ENCODE results near the gene ATP10A.
A peak's percentile ranks its signal among the peaks of the same experiment; 100 is the strongest.

Gene ATP10A

DNA sequence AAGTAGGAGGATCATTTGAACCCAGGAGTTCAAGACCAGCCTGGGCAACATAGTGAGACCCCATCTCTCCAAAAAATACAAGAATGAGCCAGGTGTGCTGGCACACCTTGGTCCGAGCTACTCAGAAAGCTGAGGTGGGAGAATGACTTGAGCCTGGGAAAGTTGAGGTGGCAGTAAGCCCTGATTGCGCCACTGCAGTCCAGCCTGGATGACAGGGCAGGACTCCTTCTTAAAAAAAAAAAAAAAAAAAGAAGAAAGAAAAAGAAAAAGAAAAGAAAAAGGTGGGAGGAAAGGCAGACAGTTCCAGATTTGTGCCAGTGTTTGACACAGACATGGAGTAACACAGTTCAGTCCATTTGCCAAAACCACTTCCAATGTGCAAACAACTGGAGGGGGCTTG, 75.7 kb downstream of the ATP10A start:
- peak; percentile 38 for DNase-seq (ENCODE audit: low read depth)
- Histone ChIP-seq H3K9ac (ENCODE audit: low read length) (no peak overlapping the region), H3K36me3 (ENCODE audit: control insufficient read depth, insufficient read depth, low read length, severe bottlenecking) (no peaks in the 10 kb centered on the region), H3K4me3 (ENCODE audit: low read length) (no peak overlapping the region), H3K4me1 (ENCODE audit: control insufficient read depth, insufficient read depth, low read length) (peaks cover 69% of the 10 kb centered on the region), H3K9me3 (ENCODE audit: control insufficient read depth, low read length) (no peaks in the 10 kb centered on the region), H3K27me3 (replicated peaks; ENCODE audit: control insufficient read depth, insufficient read depth, low read length) (no peaks in the 10 kb centered on the region)

DNA sequence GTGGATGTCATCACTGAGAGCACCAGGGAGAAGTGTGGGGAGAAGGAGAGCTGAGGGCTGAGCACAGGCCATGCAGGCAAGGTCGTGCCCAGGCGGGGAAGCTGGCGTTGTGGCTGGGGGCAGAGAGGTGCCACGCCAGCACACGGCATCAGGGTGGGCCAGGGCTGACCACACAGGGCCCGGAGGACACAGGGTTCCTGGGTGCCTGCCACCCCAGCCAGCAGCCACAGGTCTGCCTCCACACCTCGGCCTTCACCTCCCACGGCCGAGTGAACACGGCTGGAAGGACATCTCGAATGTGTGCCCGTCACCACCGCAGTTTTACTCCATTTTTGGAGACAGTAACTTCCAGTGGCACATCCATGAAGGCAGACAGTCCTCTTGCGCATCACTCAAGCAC, 77.1 kb downstream of the ATP10A start:
- peaks cover 65% of the 10 kb centered on the region for H3K4me1 ChIP-seq (ENCODE audit: control insufficient read depth, insufficient read depth, low read length)
- no peak overlapping the region for H3K4me3 ChIP-seq (ENCODE audit: low read length)
- H3K36me3 ChIP-seq (ENCODE audit: control insufficient read depth, insufficient read depth, low read length, severe bottlenecking), result no peaks in the 10 kb centered on the region
- H3K27me3 ChIP-seq (replicated peaks; ENCODE audit: control insufficient read depth, insufficient read depth, low read length), result no peaks in the 10 kb centered on the region
- no peak for DNase-seq (ENCODE audit: low read depth)
- H3K9ac ChIP-seq (ENCODE audit: low read length), result peak overlapping the region; percentile 34
- H3K9me3 ChIP-seq (ENCODE audit: control insufficient read depth, low read length), result no peaks in the 10 kb centered on the region

DNA sequence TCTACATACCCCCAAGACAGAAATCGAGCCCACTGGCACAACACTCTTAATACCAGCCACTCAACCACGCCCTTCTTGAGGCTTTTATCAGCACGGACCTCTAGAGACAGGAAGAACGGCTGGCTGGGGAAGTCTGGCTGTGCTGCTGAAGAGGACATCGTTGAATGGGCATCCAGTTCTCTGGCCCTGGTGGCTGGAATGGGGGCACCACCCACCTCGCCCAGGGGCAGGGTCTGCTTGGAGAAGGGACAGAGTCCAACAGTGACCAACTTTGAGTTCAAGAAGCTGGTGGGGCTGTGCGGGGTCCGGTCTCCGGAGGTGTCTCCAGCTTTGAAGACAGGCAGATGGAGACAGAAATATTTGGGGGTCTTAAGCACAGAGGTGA, 77.5 kb downstream of the ATP10A start:
- Histone ChIP-seq H3K36me3 (ENCODE audit: control insufficient read depth, insufficient read depth, low read length, severe bottlenecking) (peaks cover 4% of the 10 kb centered on the region), H3K4me3 (ENCODE audit: low read length) (no peak overlapping the region), H3K27me3 (replicated peaks; ENCODE audit: control insufficient read depth, insufficient read depth, low read length) (no peaks in the 10 kb centered on the region), H3K4me1 (ENCODE audit: control insufficient read depth, insufficient read depth, low read length) (peaks cover 60% of the 10 kb centered on the region), H3K9me3 (ENCODE audit: control insufficient read depth, low read length) (no peaks in the 10 kb centered on the region), H3K9ac (ENCODE audit: low read length) (peak overlapping the region; percentile 34)
- DNase-seq (ENCODE audit: low read depth), result no peak

DNA sequence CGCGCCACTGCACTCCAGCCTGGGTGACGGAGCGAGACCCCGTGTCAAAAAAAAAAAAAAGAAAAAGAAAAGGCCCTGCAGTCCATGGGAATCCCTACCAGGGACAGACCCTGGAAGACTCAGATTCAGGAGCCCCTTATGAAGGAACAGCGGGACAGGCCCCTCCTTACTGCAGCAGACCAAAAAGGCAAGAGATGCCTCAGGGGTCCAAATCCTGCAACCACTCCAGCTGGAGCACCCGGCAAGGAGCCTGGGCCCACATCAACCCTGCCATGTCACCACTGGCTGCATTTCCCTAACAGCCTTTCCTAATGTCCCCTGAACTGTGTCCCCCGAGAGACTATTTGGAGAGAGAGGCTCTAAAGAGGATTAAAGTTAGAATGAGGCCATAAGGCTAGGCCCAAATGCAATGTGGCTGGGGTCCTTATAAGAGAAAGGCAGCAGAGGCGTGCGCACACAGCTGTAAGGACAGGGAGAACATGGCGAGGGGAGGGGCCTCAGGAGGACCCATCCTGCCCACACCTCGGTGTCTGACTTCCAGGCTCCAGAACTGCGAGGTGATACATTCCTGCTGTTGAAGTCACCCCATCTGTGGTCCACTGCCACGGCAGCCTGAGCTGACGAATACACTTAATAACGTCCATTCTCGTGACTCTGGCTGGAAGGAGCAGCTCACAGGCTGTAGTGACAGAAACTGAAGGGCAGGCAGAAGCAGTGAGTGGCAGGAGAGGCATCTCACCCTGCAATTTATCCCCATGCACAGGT, 78.1 kb downstream of the ATP10A start:
- Histone ChIP-seq H3K4me1 (ENCODE audit: control insufficient read depth, insufficient read depth, low read length) (peaks cover 55% of the 10 kb centered on the region), H3K27me3 (replicated peaks; ENCODE audit: control insufficient read depth, insufficient read depth, low read length) (no peaks in the 10 kb centered on the region), H3K9ac (ENCODE audit: low read length) (peak overlapping the region; percentile 34), H3K36me3 (ENCODE audit: control insufficient read depth, insufficient read depth, low read length, severe bottlenecking) (peaks cover 7% of the 10 kb centered on the region), H3K9me3 (ENCODE audit: control insufficient read depth, low read length) (no peaks in the 10 kb centered on the region), H3K4me3 (ENCODE audit: low read length) (no peak overlapping the region)
- DNase-seq (ENCODE audit: low read depth), result peak; percentile 35

DNA sequence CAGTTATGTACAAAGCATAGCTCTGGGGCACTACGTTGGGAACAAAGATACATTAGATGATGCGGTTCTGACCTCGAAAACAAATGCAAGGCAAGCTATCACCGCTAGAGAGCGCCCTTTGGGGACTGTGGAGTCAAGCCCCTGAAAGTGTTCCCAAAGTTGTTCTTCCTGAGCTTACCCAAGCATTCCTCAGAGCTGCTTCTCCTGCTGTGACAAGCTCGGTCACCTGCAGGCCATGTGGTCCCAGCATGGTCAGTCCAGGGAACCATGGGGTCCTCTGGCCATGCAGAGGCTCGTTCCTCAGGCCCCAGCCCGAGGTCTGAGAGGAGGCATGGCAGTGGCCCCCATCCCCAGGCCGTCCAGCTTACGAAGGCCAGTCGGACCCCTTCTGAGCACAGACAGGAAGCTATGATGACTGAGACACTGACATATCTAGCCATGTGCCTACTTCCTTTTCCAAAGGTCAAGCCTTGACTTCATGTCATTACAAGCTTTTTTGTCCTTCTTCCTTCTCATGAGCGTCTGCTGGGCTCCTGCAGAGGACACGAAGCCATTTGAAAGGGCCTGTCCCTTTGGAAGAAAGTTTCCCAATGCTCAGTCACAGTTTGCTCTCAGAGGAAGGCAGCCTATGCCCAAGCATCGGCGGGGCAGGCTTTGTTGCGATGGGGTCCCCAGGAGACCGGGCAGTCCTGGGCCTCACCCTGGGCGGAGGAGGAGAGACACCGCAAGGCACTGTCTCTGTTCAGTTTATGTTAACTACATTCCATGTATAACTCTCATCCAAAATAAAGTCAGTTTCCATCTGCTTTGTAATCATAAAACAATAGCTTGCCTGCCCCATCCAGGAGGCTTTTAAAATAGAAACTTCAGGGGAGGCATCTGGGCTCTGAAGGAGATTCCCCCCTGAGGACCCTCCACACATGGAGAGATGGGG, 79.3 kb downstream of the ATP10A start:
- DNase-seq (ENCODE audit: low read depth), result peak; percentile 33
- H3K4me1 ChIP-seq (ENCODE audit: control insufficient read depth, insufficient read depth, low read length), result peaks cover 43% of the 10 kb centered on the region
- H3K9me3 ChIP-seq (ENCODE audit: control insufficient read depth, low read length), result no peaks in the 10 kb centered on the region
- no peak overlapping the region for H3K4me3 ChIP-seq (ENCODE audit: low read length)
- H3K9ac ChIP-seq (ENCODE audit: low read length), result no peak overlapping the region
- H3K27me3 ChIP-seq (replicated peaks; ENCODE audit: control insufficient read depth, insufficient read depth, low read length), result no peaks in the 10 kb centered on the region
- peaks cover 7% of the 10 kb centered on the region for H3K36me3 ChIP-seq (ENCODE audit: control insufficient read depth, insufficient read depth, low read length, severe bottlenecking)

DNA sequence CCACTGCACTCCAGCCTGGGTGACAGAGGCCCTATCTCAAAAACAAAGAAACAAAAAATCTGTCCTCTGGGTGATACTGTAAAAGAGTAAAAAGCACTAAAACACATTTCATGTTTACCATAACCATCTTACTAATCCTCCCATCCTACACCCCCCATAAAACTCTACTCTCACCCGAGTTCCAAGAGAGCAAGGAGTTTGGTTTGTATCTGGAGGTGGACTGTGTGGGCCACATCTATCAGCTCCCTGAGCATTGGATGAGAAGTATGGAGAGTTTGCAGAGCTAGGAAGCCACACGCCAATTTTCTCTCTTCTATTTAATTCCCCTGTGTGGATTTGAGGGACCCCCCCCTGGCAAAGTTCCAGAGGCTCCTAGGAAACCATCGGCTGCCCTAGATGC, 80.0 kb downstream of the ATP10A start:
- H3K36me3 ChIP-seq (ENCODE audit: control insufficient read depth, insufficient read depth, low read length, severe bottlenecking), result peaks cover 7% of the 10 kb centered on the region
- H3K9me3 ChIP-seq (ENCODE audit: control insufficient read depth, low read length), result no peaks in the 10 kb centered on the region
- no peak overlapping the region for H3K9ac ChIP-seq (ENCODE audit: low read length)
- H3K4me3 ChIP-seq (ENCODE audit: low read length), result no peak overlapping the region
- no peak for DNase-seq (ENCODE audit: low read depth)
- no peaks in the 10 kb centered on the region for H3K27me3 ChIP-seq (replicated peaks; ENCODE audit: control insufficient read depth, insufficient read depth, low read length)
- H3K4me1 ChIP-seq (ENCODE audit: control insufficient read depth, insufficient read depth, low read length), result peaks cover 35% of the 10 kb centered on the region

DNA sequence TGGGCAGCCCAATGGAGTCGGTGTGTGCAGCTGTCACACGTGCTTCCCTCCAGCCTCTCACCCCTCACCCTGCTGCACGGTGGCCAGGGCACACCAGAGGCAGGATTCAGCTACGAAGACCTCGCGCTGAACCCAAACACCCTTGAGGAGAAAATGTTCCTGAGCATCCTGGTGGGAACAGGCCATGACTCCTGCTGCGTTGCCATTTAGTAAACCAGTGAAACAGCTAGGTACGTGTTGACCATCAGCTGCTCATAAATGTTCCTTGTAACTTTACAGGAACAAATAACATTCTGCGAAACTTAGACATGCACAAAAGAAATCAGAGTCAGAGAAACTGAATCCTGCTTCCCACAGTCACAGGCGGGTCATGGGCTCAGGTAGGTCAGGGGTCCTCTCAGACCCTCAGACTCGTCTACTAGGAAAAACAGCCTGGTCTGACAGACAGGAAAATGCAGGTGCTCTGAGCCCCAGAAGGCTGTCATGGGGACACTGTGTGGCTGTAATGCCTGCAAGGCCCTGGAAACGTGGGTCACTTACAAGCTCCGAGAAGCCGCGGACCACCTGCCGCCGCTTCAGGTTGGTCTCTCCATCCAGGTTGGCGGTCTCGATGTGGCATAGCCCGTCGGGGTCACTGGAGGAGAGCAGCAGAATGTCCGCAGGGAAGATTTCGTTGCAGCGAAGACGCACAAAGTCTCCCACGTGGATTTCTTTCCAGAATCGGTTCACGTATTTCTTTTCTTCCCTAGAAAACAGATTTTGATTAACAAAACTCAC, 82.5 kb downstream of the ATP10A start:
- H3K36me3 ChIP-seq (ENCODE audit: control insufficient read depth, insufficient read depth, low read length, severe bottlenecking), result peaks cover 7% of the 10 kb centered on the region
- H3K4me3 ChIP-seq (ENCODE audit: low read length), result no peak overlapping the region
- no peaks in the 10 kb centered on the region for H3K27me3 ChIP-seq (replicated peaks; ENCODE audit: control insufficient read depth, insufficient read depth, low read length)
- H3K9ac ChIP-seq (ENCODE audit: low read length), result no peak overlapping the region
- H3K9me3 ChIP-seq (ENCODE audit: control insufficient read depth, low read length), result no peaks in the 10 kb centered on the region
- no peak for DNase-seq (ENCODE audit: low read depth)
- H3K4me1 ChIP-seq (ENCODE audit: control insufficient read depth, insufficient read depth, low read length), result peaks cover 21% of the 10 kb centered on the region

DNA sequence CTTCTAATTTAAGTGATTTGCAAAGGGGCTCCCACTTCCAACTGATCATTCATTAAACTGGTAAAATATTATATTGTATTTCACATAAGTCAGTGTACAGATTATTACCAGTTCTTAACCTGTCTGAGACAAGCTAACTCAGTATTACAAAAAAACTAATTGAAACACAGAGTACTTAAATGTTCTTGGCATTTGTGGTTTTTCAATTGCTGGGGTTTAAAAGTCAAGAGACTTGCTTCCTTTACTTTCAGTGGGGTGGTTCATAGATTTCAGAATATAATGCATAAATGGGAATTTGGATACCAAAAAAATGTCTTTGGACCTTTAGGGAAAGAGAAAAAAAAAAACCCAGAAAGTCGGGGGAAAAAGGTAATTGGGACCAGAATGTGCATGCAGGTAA, 85.0 kb downstream of the ATP10A start:
- Histone ChIP-seq H3K4me3 (ENCODE audit: low read length) (no peak overlapping the region), H3K4me1 (ENCODE audit: control insufficient read depth, insufficient read depth, low read length) (peaks cover 19% of the 10 kb centered on the region), H3K9me3 (ENCODE audit: control insufficient read depth, low read length) (no peaks in the 10 kb centered on the region), H3K9ac (ENCODE audit: low read length) (no peak overlapping the region), H3K27me3 (replicated peaks; ENCODE audit: control insufficient read depth, insufficient read depth, low read length) (no peaks in the 10 kb centered on the region), H3K36me3 (ENCODE audit: control insufficient read depth, insufficient read depth, low read length, severe bottlenecking) (peaks cover 7% of the 10 kb centered on the region)
- DNase-seq (ENCODE audit: low read depth), result no peak

DNA sequence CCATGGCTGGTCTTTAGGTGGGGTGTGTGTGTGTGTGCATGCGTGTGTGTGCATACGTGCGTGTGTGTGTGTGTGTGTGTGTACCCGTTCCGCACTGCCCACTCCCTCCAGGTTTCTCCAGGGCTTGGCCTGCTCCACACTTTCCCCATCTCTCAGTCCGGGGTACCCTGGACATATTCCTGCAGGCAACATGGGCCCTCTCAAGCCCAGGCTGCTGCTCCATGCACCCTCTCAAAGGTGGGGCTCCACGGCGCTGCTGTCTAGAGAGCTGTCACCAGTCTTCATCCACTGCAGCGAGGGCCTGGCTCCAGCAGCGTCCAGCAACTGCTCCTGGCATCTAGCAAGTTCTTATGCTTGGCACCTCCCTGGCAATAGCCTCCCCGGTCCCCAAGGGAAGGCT, 86.1 kb downstream of the ATP10A start:
- Histone ChIP-seq H3K9ac (ENCODE audit: low read length) (no peak overlapping the region), H3K27me3 (replicated peaks; ENCODE audit: control insufficient read depth, insufficient read depth, low read length) (no peaks in the 10 kb centered on the region), H3K4me3 (ENCODE audit: low read length) (no peak overlapping the region), H3K36me3 (ENCODE audit: control insufficient read depth, insufficient read depth, low read length, severe bottlenecking) (peaks cover 7% of the 10 kb centered on the region), H3K4me1 (ENCODE audit: control insufficient read depth, insufficient read depth, low read length) (peaks cover 21% of the 10 kb centered on the region), H3K9me3 (ENCODE audit: control insufficient read depth, low read length) (no peaks in the 10 kb centered on the region)
- no peak for DNase-seq (ENCODE audit: low read depth)

DNA sequence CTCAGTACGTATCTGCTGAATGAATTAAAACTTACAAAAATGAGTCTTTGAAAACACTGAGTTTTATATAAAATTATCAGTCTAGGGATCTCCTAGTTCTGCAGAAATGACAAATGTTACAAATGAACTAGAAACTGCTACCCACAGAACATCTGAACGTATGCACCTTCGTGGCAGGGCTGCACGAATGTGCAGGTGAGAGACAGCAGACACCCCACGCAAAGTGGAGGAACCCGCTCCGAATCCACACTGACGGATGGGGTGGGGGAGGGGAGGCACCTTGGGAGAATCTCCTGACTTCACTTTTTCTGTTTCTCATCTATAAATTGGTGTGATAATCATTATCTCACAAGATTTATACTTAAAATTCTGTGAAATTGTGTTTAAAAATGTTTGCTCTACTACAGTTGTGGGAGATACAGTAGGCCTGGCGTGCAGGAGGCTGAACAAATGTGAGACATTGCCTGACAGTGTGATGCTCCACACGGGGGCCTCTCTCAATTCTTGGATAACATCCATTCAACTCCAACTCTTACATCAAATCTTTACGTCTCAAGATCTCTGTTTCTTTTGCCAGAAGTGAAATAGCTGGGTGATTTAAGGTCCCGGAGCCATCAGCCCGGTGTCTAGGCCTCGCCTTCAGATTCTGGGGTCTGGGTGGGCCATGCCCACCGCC, 86.9 kb downstream of the ATP10A start:
- H3K4me1 ChIP-seq (ENCODE audit: control insufficient read depth, insufficient read depth, low read length), result peaks cover 21% of the 10 kb centered on the region
- peak overlapping the region; percentile 46 for H3K4me3 ChIP-seq (ENCODE audit: low read length)
- H3K9ac ChIP-seq (ENCODE audit: low read length), result peak overlapping the region; percentile 3
- no peaks in the 10 kb centered on the region for H3K9me3 ChIP-seq (ENCODE audit: control insufficient read depth, low read length)
- no peaks in the 10 kb centered on the region for H3K27me3 ChIP-seq (replicated peaks; ENCODE audit: control insufficient read depth, insufficient read depth, low read length)
- H3K36me3 ChIP-seq (ENCODE audit: control insufficient read depth, insufficient read depth, low read length, severe bottlenecking), result peaks cover 7% of the 10 kb centered on the region
- no peak for DNase-seq (ENCODE audit: low read depth)

Data from adipocyte (in vitro differentiated cells).